ENCODE results near the gene MYL6. TPM values are rescaled to one million over a fixed set of nuclear protein-coding genes. Genes with fewer than 3 reads are reported as not detected.

The MYL6 gene
- total RNA-seq, result 1,413 TPM

GRCh38 chr12:56158029-56158925 is at the start of gene MYL6:
Gene MYL6 (plus strand): TSS chr12:56158359. CDS start chr12:56158402, 43 bp downstream.

GRCh38 chr12:56116267-56117081 is 41.7 kb upstream of the MYL6 start, which contains the start of gene RPL41:
Gene RPL41 (plus strand): TSS chr12:56116633.

DNA sequence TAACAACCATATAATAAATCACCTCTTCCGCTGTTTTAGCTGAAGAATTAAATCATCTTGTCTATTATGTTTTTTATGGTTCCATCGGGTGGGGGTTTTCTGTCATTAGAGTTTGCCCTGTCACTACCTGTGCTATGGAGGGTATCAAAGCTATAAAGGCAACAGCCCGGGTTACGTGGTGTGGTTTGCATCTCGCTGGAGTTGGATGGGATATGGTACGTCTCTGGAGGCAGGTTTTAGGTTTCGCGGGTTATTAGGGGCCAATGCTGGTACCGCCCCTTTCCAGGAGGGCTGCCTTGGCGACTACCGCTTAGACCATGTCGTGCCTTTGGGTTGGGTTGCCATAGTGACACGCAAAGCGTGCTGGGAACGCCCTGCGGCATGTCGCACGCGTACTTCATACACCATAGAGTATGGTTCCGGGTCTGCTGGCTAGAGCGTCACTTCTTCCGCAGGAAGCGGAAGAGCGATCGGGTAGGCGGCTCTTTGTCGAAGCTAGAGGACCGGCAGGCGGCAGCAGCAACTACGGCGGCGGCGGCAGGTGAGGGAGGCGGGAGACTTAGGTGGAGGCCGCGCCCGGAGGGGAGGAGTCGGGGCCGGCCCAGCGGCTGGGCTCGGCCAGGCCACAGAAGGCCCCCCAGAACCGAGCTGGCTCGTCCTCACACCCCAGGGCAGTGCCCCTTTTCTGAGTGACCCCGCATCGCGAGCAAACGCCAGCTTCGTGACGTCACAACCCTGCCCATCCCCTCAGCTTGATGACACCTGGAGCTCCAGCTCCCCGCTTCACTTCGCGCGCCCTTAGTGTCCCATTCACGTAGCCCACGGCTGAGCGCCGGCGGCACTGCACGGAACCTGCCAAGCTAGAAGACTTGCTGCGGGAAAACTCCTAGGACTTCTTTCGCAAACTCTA is 40.1 kb upstream of the MYL6 start, which contains the start of gene ZC3H10:
Gene ZC3H10, plus strand, starts transcription at position 489 of the 910 bp plus-strand sequence. CDS start 2,297 bp downstream, outside the sequence.

GRCh38 chr12:56127888-56128669 is 30.1 kb upstream of the MYL6 start, which contains the start of gene ESYT1:
Gene ESYT1 (plus strand): TSS chr12:56128267. CDS start chr12:56128320, 53 bp downstream.

DNA sequence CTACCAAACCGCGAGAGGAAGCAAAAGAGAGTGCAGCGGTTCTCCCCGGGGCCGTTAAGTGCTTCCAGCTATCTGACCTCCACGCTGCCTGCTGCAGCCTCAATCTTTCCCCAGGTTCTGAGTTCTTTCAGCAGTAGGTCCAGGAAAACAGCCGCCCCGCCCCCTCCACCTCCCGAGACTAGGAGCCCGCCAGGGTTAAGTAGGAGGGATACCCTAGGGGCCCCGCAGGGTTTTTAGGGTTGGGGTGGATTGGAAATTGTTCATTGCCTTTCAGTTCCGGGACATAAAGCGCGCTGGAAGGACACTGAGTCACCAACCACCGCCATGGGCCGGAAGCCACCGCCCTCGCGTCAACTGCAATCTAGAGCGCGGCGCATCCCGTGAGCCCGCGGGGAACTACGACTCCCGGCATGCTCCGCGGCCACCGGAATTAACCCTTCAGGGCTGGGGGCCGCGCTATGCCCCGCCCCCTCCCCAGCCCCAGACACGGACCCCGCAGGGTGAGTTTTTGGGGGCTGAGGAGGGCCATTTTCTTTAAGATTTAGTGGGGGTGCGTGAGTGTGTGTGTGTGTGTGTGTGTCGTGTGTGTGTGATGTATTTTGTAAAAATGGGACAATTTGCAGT is 5.9 kb upstream of the MYL6 start, which contains the start of gene MYL6B:
Gene MYL6B, plus strand, starts transcription at position 456 of the 624 bp plus-strand sequence. CDS start 1,332 bp downstream, outside the sequence.

DNA sequence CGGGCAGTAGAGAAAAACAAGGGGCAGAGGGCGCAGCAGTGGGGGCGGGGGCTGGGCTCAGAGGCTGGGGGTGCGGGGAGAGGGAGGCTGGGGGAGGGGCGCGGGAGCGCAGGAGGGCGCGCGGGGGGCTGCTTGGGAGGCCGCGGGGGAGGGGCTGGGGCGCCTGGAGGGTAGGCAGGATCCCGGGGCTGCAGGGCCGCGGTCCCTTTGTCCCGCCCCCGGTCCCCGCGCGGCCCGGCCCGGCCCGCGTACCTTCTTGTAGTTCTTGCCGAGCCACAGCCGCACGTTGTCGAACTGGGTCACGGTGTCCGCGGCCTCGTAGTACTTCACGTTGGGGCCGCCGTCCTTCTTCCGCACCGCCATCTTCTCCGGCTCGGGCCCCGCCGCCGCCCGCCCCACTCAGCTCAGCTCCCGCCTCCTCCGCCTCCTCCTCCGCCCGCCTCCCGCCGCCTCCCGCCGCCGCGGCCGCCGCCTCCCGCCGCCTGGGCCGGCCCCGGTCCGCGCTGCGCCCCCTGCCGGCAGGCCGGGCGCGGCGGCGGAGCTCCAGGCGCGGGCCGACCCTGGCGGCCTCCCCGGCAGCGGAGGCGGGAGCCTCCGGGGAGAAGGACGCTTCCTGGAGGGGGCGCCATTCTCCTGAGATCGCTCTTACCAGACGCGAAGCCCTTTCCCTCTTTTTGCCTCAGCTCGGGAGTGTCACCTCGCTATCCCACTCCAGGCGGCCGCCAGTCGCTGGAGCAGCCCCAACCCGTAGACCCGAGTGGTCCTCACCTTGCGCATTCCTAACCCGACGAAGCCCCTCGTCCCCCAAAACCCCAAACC is 31.1 kb downstream of the MYL6 start, which contains the start of gene SMARCC2:
Gene SMARCC2, minus strand, starts transcription at position 385 of the 819 bp plus-strand sequence. Its CDS starts 22 bp downstream, at position 363.

Other genes with a start within 250 kb of the MYL6 start
- 22.0 TPM for gene PYM1, start 230.5 kb upstream of the MYL6 start, total RNA-seq
- 20.2 TPM for gene DGKA, start 227.2 kb upstream of the MYL6 start, total RNA-seq
- 3.2 TPM for gene PMEL, start 192.3 kb upstream of the MYL6 start, total RNA-seq
- gene CDK2, start 191.5 kb upstream of the MYL6 start, total RNA-seq, result 37.2 TPM
- 86.6 TPM for gene RAB5B, start 184.3 kb upstream of the MYL6 start, total RNA-seq
- 30.5 TPM for gene SUOX, start 161.1 kb upstream of the MYL6 start, total RNA-seq
- gene IKZF4, start 137.3 kb upstream of the MYL6 start, total RNA-seq, result 6.0 TPM
- 280 TPM for gene RPS26, start 116.4 kb upstream of the MYL6 start, total RNA-seq
- gene ERBB3, start 78.2 kb upstream of the MYL6 start, total RNA-seq, result 123 TPM
- gene PA2G4, start 53.8 kb upstream of the MYL6 start, total RNA-seq, result 78.5 TPM
- 1,889 TPM for gene RPL41, start 41.7 kb upstream of the MYL6 start, total RNA-seq
- 4.9 TPM for gene ZC3H10, start 40.1 kb upstream of the MYL6 start, total RNA-seq
- gene ESYT1, start 30.1 kb upstream of the MYL6 start, total RNA-seq, result 105 TPM
- 79.0 TPM for gene MYL6B, start 5.8 kb upstream of the MYL6 start, total RNA-seq
- 119 TPM for gene SMARCC2, start 31.1 kb downstream of the MYL6 start, total RNA-seq
- 40.6 TPM for gene RNF41, start 63.6 kb downstream of the MYL6 start, total RNA-seq
- gene NABP2, start 66.0 kb downstream of the MYL6 start, total RNA-seq, result 22.0 TPM
- gene SLC39A5, start 71.7 kb downstream of the MYL6 start, total RNA-seq, result 34.9 TPM
- gene ANKRD52, start 100.0 kb downstream of the MYL6 start, total RNA-seq, result 25.7 TPM
- gene COQ10A, start 108.6 kb downstream of the MYL6 start, total RNA-seq, result 15.4 TPM
- 150 TPM for gene CS, start 142.0 kb downstream of the MYL6 start, total RNA-seq
- gene CNPY2, start 157.6 kb downstream of the MYL6 start, total RNA-seq, result 56.6 TPM
- 73.3 TPM for gene PAN2, start 175.6 kb downstream of the MYL6 start, total RNA-seq
- not detected for gene IL23A, start 180.5 kb downstream of the MYL6 start, total RNA-seq
- 133 TPM for gene STAT2, start 201.7 kb downstream of the MYL6 start, total RNA-seq
- not detected for gene APOF, start 204.5 kb downstream of the MYL6 start, total RNA-seq